ENCODE data around the gene ELP6.
"Not testable (repeated sequence)": the region's sequence is repeated elsewhere in the genome, so short reads cannot be mapped to it uniquely, and the experiment has no call there.

Gene ELP6

DNA sequence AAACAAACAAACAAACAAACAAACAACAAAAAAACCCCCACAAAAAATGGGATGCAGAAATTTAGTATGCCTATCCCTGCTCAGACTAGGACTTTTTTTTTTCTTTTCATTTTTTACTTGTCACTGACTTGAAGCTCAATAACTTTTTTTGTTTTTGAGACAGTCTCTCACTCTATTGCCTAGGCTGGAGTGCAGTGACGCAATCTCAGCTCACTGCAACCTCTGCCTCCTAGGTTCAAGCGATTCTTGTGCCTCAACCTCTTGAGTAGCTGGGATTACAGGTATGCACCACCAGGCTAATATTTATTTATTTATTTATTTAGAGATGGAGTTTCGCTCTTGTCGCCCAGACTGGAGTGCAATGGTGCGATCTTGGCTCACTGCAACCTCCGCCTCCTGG is 8.2 kb downstream of the ELP6 start:
- not testable (repeated sequence) for DNase-seq

DNA sequence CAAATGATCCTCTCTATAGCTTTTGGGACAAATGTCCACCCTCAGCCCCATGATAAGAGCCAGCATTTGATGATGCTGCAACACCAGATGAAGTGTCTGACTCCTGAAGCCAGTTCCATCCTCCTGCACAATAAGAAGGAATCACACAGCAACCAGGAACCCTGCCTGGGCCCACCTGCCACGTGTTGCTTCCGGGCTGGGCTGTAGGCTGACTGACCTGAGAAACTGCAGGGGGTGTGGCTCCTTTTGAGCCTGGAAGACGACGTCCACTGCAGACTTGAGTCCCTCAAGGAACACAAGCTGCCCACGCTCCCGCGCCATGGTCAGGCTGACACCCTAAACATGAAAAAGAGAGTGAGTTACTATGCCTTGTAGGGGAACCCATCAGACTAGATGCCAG is 9.4 kb downstream of the ELP6 start:
- DNase-seq: no peak

DNA sequence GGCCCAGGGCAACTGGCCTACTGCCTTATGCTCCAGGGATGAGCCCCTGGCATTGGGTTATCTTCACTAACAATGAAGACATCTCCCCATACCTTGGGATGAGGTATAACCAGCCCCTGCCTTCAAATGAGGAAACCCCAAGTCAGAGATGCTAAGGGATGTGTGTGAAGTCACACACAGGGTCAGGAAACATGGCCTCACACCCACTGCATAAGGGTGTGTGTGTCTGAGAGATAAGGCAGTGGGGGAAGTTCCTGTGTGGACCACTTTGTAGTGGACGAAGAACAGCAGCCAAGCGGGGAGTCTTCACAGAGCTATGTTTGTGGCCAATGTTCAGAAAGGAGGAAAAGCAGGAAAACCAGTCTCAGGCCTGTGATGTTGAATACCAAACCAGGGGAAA is 10.5 kb downstream of the ELP6 start:
- no peak for DNase-seq

DNA sequence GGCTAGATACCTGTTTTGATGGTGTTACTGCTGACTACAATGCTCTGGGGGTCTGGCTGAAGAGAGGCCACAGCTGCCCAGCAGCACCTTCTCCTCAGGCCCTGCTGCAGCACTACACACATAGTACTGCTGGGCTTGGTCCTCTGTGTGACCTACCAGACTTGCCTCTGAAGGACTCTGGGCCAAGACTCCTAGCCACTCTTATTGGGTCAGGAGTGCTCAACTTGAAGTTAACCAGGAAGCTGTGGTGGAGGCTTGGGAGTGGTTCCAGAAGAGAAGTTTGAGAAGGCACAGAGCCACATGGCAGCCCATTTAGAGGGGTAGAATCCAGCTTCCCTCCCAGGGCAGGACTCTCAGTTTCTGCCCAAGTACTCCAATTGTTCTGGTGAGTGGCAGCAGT is 16.6 kb downstream of the ELP6 start:
- DNase-seq: no peak

DNA sequence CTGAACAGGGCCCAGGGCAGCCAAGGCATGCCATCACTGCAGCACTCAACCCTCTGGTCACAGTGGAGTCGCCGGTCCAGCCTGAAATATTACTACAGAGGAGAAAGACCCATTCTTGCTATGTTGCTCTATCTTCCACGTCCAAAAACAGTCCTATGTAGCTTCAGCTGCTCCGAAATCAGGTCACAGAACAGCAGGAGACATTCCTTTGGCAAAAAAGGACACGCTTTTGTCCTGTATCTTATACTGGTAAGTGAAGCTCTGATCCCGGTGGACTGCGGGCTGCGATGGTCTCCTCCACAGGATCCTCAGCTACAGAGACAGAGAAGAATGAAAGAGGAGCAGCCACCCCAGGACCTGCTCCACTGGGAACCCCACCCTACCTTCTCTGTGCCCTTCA is 17.6 kb downstream of the ELP6 start:
- DNase-seq: no peak

DNA sequence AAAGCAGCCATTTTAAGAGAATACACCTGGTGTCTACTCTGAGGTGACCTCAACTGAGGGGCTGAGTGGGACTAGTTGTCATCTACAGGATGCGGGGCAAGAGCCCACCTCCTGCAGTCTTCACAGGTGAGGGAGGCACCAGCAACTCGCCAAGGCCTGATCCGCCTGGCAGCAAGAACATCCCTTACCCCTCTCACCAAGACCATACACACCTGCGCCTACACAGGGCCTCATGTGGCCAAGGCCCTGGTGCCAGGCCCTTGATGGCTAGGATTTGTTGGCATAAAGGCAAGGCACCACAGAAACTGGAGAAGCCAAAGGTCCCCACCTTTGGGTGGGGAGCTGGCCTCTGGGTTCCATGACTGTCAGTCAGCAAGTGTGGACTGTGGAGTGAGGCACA is 18.4 kb downstream of the ELP6 start:
- no peak for DNase-seq

DNA sequence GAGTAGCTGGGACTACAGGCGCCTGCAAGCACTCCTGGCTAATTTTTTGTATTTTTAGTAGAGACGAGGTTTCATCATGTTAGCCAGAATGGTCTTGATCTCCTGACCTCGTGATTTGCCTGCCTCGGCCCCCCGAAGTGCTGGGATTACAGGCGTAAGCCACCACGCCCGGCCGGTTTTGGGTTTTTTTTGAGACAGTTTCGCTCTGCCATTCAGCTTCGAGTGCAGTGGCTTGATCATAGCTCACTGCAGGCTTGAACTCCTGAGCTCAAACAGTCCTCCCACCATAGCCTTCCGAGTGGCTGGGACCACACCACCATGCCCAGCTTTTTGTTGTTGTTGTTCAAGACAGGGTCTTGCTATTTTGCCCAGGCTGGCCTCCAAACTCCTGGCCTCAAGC is 21.7 kb downstream of the ELP6 start:
- DNase-seq: no peak

DNA sequence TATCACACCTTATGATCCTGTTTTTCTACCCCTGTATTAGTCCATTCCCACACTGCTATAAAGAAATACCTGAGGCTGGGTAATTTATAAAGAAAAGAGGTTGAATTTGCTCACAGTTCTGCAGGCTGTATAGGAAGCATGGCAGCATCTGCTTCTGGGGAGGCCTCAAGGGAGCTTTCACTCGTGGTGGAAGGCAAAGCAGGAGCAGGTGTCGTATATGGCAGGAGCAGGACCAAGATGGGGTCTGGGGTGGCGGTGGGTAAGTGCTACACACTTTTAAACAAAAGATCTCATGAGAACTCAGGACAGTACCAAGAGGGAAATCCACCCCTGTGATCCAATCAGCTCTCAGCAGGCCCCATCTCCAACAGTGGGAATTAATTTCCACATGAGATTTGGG is 22.3 kb downstream of the ELP6 start:
- no peak for DNase-seq

DNA sequence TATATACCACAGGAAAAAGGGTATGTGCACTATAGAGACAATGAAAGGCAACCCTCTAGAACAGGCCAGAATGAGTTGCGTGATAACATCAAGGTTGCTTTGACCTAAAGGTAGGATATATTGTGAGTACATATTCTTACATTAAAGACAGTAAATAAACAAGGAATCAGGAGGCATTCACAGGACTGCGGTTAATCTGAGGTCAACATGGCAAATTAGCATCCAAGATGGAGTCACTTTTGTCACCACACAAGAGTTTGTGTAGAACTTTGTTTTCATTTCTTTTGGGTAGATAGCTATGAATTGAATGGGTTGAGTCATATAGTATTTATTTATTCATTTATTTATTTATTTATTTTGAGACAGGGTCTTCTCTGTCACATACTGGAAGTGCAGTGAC is 26.2 kb downstream of the ELP6 start:
- DNase-seq: no peak

DNA sequence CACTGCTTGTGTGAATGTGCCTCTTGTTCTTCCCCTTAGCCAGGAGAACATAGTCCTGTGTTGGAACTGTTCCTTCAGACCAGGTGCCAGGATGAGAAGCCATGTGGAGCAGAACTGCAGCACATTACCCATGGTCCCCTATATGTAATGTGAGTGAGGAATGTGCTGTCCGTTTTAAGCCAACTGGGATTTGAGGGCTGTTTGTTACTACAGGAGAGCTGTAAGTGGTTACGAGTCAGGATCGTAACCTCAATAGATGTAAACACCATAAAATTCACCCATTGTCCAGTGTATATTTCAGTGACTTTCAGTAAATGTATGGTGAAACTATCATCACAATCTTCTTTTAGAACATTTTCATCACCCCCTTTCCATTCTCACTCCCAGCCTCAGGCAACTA is 27.7 kb downstream of the ELP6 start:
- DNase-seq: no peak

DNA sequence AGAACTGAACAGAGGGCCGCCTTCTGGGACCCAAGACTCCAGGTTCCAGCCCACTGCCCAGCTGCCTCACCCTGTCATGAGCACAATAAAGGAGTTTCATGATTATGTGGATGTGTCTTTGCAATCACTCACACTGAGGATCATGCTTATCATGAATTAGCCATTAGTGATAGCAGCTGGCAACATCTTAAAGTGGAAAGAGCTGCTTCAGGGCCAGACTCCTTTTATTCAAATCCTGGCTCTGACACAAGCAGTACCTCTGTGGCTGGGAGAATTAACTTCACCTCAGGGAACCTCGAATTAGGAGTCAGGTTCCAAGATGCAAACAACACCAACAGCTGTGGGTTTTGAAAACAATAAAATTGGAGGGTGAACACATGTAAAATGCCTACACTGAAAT is 31.1 kb downstream of the ELP6 start:
- no peak for DNase-seq

DNA sequence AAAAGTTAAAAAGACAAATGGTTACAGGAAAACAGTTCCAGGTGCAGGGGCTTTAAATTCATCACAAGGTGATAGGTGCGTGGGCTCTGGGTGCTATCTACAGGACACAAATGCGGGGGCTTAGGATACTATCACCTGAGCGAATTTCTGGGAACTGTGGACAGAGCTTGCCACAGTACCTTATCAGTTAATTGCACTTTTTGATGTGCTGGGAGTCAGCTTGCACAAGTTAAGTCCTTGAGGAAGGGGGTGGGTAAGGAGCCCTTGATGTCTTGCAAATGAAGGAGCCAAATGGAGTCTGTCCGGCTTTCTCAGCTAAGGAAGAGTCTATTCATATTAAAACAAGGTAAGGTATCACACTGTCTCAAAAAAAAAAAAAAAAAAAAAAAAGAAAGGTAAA is 31.7 kb downstream of the ELP6 start:
- DNase-seq: not testable (repeated sequence)

DNA sequence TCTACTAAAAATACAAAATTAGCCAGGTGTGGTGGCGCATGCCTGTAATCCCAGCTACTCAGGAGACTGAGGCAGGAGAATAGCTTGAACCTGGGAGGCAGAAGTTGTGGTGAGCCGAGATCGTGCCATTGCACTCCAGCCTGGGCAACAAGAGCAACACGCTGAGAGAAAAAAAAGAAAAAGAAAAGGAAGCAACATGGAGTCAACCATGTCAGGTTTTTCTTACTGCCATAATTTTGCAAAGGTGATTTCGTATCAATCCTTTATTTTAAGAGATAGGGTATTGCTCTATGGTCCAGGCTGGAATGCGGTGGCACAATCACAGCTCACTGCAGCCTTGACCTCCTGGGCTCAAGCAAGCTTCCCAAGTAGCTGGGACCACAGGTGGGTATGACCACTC is 33.2 kb downstream of the ELP6 start:
- DNase-seq: not testable (repeated sequence)

DNA sequence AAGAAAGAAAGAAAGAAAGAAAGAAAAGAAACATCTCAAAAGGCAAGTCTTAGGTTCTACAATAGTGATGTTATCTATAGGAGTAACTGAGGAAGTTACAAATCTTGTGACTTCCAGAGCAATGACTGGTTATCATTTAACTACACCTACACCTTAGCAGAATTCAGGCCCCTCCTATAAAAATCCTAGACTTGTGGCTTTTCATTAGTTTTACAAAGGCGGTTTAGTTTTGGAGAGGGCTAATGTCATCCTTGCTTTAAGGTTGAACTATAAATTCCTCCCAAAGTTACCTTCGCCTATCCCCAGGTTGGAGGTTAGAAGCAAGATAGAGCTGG is 33.7 kb downstream of the ELP6 start:
- DNase-seq: no peak

DNA sequence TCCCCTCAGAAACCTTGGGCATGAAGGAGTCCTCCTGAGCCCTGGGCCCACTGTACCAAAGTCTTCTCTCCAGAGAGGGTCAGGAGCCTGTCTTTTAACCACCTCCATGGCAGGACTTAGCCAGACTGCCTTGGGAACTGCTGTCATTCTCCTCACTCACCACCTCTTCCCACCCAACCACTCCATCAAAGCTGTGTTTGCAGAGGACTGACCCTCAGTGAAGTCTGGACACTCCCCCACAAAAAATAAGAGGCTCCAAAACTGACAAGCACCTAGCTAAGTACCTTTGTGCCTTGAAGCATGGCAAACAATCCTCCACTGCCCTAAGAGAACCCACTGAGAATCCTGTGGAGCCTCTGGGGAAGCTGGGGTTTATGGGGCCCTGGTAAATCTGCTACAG is 35.5 kb downstream of the ELP6 start:
- DNase-seq: no peak

DNA sequence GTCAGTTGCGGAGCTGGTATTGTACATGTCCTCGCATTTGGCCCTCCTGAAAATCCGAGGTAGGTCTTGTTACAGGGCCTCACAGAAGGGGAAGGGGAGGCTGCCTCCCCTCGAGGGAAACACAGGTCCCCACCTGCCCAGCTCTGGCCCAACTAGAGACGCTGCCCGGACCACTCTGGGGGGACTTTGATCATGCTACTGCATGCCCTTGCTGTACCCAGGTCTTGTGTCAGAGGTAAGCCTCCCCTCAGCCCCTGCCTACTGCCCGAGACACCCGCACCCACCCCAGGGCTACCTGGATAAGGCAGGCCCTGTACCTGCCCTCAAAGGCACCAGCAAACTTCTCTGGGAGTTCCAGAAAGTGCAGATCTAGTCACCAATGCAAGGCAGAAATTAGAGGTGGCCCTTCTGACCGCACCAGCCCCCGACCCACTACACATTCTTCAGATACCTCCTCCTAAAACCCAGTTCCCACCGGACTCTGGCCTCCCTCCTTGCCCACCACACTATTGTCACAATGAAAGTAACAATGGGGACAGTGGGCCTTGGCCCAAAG is 36.8 kb downstream of the ELP6 start:
- DNase-seq: no peak

DNA sequence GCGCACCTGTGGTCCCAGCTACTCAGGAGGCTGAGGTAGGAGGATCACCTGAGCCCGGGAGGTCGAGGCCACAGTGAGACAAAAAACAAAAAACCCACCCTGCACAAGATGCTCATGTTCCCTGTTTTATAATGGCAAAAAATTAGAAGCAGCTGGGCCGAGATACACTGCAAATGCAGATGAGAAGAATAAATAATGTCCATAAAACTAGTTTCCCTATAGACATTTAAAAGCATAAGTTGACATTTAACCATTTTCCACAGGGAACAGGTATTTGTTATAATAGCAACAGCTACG is 37.2 kb downstream of the ELP6 start:
- no peak for DNase-seq

DNA sequence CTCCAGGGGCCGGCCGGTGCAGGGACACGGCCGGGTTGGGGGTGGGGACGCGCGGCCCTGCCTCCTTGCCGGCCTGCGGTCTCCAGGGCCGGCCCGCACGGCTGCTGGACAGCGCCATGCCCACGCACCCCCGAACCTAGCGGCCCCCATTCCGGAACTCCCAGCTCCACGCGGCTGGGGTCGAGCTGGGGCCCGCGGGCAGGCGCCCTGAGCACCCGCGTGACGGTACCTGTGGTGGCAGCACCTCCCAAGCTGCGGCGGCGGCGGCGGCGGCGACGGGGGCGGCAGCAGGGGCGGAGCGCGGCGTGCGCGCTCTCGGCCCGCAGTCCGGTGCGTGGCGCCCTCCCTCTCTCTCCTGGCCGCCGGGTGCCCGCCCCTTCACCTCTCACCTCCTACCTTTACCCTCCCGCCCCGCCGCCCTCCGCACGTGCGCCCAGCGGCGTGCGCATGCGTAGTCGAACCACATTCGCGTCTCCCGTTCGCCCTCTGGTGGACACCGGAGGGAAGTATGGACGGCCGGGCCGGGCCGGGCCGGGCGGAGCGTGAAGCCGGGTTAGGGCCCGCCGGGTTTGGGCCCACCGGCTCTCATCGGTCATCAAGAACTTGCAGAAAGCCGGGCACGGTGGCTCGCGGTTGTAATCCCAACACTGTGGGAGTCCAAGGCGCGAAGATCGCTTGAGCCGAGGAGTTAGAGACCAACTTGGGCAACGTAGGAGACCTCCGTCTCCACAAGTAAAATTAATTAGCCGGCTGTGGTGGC is 37.8 kb downstream of the ELP6 start, which contains the start of gene SCAP:
Gene SCAP, minus strand, starts transcription at position 372 of the 760 bp plus-strand sequence. CDS start 32,948 bp downstream, outside the sequence.
- no peak for DNase-seq

DNA sequence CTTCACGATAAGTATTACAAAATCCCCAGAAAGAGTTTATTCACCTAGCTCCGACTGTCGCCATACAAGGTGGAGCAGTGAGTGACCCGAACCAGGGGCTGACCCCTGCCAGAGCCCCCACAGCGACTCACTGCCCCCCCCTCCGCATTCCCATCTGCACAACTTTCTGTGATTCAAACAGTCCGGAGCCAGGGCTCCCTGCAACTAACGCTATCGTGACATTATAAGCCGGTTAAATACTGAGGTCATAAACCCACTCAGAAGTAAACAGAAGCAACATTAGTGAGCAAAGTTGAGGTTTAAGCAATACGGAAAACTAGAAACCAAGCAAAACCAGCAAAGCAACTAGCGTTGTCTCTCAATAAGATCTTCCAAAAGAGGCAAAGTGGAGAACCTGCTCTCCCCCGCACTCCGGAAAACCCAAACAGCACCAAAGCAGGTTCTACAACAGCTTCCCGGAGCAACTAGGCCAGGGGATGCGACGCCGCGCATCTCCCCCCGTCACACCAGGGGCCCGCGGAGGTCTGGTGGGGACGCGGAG is 38.4 kb downstream of the ELP6 start:
- DNase-seq: no peak

DNA sequence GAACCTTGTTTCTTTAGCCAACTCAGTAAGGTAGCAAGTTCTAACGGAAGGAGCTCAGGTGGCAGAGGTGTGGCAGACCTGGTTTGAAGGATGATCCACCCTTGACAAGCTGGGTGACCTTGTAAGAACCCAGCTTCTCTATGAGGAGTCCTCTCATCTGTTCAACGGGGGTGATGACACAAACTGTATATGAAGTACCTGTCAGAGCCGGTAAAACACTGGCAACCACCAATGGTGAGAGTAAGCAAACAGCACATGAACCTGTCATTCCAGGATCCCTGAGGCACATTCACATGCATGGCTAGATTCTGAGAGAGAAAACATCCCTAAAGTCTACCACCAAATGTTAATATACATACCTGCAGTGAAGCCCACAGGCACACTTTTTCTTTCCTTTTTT is 40.1 kb downstream of the ELP6 start:
- no peak for DNase-seq

DNA sequence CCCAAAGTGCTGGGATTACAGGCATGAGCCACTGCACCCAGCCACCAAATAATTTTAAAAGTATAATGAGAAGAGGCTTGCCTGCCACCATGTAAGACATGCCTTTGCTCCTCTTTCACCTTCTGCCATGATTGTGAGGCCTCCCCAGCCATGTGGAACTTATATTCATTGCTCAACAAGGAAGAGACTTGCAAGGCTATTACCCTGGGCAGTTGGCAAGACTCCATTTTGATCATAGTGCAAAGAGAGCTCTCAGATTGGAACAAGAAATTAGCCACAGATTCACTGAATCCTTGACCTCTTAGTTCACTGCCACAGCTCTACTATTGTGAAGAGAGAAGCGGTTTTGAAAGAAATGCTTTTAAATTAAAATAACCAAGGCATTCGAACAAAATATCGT is 43.9 kb downstream of the ELP6 start:
- no peak for DNase-seq

DNA sequence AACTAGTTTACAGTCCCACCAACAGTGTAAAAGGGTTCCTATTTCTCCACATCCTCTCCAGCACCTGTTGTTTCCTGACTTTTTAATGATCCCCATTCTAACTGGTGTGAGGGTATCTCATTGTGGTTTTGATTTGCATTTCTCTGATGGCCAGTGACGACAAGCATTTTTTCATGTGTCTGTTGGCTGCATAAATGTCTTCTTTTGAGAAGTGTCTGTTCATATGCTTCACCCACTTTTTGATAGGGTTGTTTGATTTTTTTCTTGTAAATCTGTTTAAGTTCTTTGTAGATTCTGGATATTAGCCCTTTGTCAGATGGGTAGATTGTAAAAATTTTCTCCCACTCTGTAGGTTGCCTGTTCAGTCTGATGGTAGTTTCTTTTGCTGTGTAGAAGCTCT is 45.2 kb downstream of the ELP6 start:
- DNase-seq: not testable (repeated sequence)

DNA sequence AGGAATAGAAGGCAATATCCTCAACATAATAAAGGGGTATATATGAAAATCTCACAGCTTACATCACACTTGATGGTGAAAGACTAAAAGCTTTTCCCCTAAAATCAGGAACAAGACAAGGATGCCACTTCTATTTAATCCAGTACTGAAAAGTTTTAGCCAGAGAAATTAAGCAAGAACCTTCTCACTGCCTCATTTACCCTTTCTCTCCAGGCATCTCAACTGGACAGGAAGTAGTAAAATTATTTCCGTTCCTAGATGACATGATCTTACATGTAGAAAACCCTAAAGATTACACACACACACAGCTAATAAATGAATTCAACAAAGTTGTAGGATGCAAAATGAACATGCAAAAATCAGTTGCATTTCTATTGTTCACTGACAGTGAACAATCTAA is 48.9 kb downstream of the ELP6 start:
- no peak for DNase-seq

DNA sequence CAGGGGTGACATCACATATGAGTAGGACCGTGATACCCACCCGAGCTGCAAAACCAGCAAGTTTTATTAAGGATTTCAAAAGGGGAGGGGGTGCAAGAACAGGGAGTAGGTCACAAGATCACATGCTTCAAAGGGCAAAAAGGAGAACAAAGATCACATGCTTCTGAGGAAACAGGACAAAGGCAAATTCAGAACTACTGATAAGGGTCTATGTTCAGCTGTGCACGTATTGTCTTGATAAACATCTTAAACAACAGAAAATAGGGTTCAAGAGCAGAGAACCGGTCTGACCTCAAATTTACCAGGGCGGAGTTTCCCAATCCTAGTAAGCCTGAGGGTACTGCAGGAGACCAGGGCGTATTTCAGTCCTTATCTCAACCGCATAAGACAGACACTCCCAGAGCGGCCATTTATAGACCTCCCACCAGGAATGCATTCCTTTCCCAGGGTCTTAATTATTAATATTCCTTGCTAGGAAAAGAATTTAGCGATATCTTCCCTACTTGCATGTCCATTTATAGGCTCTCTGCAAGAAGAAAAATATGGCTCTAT is 53.9 kb downstream of the ELP6 start:
- not testable (repeated sequence) for DNase-seq

DNA sequence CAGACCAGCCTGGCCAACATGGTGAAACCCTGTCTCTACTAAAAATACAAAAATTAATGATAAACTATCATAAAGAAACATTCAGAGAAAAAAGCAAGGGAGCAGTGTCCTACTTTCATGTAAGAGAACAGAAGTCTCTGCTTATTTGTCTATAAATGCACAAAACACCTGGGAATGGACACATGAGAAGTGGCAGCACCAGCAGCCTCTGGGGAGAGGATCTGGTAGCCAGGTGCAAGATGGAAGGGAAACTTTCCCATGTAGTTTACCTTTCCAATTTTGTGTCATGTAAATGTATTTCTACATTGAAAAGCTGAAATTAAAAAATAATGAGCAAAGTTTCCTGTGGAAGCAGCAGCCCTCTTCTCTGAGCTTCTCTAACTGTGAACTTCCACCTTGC is 56.5 kb downstream of the ELP6 start:
- DNase-seq: no peak

Measured in NCI-H187 treated with DMSO at 0.1 percent for 48 hours (cell line).